Measurements from ENCODE around the gene AGPAT3. TPM values are rescaled to one million over a fixed set of nuclear protein-coding genes. Genes with fewer than 3 reads are reported as not detected.
"Not testable (repeated sequence)": the region's sequence is repeated elsewhere in the genome, so short reads cannot be mapped to it uniquely, and the experiment has no call there.

Gene AGPAT3
- polyA plus RNA-seq, 1 donor, result 70.7 TPM

DNA sequence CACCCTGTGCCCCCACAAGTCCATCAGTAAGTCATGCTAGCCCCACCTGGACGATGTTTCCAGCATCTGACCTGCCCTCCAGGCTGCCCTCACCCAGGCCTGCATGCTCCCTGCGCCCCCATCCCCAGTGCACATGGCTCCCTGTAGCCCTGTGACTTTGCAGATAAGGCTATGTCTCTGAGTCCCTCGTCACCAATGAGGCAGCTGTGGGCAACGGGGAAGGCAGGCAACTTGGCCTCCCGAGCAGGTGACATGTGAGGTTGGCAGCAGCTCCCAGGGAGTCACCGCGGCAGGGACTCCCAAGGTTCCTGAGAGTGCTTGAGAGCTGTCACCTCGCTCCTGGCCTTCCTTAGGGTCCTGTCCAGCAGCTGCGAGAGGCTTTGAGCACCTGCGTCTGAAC lies 32.4 kb upstream of the AGPAT3 start:
- no peak for DNase-seq

DNA sequence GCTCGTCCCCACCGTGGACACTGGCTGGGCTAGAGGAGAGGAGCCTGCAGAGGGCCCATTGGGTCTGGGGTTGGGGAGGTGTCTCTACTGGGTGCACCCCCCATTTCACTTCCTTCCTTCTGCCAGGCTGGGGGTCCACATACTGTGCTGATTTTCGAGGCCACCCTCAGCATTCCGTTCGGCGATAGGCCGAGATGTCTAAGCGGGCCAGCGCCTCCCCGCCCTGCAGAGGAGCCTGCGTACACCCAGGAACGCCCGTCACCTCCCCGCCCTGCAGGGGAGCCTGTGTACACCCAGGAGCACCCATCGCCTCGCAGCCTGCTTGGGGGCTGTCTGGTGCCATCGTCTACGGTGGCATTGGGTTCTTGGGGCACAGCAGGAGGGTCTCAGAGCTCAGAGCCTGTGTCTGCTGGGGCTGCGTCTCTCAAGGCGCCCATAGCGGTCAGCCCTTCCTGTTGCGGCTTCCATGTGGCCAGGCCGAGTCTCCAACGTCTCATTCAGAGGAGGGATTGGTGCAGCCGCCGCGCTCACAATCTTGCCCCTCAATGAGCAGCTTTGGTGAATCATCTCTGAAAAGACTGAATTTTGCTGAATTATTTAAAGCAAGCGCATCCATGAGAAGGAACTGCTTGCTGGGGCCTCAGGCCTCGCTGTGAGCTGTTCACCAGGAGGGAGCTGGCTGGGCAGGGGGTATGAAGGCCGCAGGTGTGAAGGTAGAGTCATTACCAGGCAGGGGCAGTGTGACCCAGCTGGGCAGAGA lies 30.7 kb upstream of the AGPAT3 start:
- DNase-seq, result no peak

DNA sequence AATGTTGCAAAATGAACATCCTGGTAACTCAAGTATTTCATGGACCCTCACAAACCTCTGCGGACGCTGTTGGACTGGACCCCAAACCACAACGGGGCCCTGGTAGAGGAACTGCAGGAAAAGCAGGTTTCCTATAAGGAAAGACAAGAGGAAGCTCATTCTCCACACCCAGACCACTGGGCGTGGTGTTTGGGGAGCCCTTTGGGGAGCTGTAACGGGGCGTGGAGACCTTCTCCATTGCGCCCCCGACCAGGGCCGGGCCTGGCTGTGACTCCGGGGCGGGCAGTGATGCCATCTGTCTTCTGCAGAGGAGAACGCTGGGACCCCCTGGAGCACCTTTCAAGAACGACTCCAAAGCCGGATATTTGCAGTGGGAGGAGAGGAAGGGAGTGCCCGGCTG lies 30.0 kb upstream of the AGPAT3 start:
- DNase-seq, result no peak

DNA sequence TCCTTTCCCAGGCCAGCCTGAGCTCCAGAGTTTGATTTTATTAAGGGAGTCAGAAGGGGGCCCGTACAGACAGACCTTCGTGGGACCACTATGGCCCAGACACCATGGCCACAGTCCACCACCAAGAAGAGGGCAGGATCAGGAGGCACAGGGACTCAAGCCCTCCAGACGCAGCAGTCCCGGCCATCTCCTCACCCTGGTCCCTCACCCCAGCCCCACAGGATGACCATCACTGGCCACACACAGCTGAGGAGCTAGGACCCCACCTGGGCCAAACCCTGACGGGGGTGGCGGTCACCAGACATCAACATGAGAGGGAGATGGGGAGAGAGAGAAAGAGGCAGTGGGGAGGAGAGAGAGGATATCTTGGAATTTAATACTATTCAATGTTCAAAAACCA lies 29.2 kb upstream of the AGPAT3 start:
- DNase-seq, result no peak

DNA sequence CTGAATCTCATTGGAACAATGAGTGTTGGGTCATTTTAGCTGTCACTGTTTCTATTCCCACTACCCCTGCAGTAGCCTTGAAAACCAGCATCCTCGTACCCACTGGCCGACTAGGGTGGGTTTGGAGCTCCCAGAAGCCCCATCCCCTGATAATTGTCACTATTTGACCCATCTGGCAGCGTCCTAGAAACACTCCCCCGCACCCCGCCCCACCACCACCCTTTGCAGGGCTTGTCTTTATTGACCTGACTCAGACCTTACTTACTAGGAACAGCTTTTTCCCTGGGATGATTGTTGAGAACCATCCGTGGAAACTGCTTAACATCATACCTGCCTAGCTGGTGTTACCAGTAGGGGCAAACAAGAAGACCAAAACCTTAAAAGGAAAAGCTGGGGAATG lies 28.4 kb upstream of the AGPAT3 start:
- no peak for DNase-seq

- no peak for DNase-seq
Measured at GRCh38 chr21:43840259-43840658, 24.8 kb upstream of the AGPAT3 start.

- DNase-seq, result no peak
Measured at GRCh38 chr21:43842742-43843141, 22.3 kb upstream of the AGPAT3 start.

DNA sequence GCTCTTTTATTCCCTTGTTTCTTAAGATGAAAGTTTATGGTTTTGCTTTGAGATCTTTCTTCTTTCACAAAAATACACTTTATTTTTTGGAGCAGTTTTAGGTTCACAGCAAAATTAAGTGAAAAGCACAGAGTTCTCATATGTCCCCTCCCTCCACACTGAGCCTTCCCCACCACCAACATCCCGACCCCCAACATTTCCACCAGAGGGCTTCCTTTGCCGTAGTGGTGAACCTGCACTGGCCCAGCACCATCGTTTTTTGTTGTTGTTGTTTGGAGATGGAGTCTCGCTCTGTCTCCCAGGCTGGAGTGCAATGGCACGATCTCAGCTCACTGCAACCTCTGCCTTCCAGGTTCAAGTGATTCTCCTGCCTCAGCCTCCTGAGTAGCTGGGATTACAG lies 20.1 kb upstream of the AGPAT3 start:
- DNase-seq, result not testable (repeated sequence)

DNA sequence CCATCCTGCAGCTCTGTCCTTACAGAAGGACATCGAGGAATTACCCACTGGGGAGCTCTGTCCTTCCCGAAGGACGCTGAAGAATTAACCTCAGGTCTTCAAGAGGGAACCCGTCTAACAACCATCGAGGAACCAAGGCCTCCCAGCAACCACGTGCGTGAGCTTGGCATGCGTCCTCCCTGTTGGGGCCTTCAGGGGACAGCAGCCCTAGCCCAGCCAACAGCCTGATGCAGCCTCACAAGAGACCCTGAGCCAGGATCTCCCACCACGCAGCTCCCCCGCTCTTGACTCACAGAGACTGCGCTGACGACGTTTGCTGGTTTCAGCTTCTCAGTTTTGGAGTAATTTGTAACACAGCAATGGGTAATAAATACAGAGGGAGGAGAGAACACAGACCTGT lies 19.6 kb upstream of the AGPAT3 start:
- no peak for DNase-seq

DNA sequence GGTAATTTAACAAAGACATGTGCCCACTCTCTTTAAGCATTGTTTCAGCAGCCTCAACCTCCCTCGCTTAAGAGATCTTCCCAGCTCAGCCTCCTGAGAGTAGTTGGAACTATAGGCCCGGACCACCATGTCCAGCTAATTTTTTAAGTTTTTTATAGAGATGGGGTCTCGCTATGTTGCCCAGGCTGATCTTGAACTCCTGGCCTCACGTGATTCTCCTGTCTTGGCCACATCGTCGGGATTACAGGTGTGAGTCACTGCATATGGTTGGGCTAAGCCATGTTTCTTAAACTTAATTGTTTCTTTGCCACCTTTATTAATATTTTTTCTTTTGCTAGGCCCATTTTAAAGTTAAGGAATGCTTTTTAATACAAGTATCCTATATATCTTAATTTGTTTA lies 18.6 kb upstream of the AGPAT3 start:
- no peak for DNase-seq

DNA sequence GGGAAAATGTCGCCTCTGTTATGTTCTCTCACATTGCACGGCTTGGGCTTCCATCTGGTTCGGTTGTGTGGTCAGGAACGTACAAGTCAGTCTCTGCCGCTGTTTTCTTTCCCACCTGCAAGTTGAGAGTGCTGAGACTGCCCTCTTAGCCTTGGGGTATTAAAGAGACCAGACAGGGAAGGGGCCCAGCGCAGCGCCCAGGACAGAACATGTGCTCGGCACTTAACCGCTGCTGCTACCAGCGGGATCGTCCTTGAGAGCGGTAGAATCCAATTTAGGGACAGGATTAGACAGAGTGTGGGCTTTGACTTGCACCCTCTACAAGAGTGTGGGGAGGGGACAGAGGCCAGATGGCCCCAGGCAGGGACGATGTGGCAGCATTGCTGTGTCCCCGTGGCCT lies 17.7 kb upstream of the AGPAT3 start:
- no peak for DNase-seq

GRCh38 chr21:43848771-43849170 lies 16.3 kb upstream of the AGPAT3 start:
- no peak for DNase-seq

DNA sequence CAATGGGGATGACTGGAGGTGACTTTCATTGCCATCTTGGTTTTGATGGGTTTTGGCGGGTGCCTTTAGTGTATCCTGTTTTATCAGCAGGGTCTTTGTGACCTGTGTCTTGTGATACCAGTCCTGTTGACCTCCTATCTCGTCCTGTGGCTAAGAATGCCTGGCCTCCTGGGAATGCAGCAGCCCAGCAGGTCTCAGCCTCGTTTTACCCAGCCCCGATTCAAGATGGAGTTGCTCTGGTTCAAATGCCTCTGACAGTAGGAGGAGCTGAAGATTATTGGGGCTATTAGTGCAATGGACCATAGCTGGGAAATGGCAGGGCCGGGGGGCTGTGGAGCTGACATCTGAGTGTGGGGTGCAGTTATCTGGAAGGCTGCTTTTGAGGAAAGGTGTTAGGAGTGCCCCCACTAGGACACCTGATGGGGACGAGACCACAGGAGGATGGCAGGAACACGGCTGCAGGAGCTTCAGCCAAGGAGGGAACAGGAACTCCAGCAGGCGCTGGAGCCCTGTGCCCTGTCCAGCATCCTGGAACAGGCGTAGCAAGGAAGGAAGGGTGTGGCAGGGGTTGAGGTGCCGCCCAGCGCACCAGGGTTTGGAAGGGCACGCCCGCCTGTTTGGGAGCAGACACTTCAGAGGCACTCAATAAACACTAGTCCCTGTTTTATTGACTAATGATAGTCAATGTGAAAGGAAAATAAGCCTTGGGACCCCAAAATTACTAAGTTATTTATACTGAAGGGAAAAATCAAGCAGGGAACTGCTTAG lies 15.3 kb upstream of the AGPAT3 start:
- DNase-seq, result no peak

DNA sequence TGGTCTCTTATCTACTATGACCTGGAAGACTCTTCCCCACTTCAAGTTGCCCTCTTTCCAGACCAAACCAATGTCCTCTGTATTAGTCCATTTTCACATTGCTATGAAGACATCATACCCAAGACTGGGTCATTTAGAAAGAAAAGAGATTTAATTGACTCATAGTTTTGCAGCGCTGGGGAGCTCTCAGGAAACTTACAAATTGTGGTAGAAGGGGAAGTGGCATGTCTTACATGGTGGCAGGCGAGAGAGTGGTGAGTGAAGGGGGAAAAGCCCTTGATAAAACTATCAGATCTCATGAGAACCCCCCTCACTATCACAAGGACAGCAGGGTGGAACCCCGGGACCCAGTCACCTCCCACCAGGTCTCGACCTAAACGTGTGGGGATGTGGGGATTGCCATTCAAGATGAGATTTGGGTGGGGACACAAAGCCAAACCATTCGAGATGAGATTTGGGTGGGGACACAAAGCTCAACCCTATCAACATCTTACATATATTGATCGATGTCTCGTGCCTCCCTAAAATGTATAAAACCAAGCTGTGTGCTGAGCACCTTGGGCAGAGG lies 14.2 kb upstream of the AGPAT3 start:
- no peak for DNase-seq

DNA sequence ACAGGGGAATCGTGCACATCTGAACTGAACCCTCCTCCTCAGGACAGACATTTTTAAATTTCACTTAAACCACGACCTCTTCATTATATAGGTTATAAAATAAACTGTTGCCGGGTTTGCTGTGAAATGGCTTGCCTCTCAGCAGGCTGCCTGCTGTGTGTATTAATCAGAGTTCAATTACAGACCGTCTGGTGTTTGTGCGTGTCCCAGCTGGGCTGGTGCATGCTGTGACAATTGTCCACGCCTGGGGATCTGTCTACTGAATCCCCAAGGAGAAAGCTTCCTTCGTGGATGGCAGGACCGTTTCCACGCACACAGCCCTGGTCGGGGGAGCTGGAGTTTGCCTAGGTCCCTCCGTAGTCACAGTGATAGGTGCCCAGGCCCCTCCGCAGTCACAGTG lies 13.4 kb upstream of the AGPAT3 start:
- DNase-seq, result no peak

- no peak for DNase-seq
Measured at GRCh38 chr21:43853851-43854772, 10.9 kb upstream of the AGPAT3 start.

DNA sequence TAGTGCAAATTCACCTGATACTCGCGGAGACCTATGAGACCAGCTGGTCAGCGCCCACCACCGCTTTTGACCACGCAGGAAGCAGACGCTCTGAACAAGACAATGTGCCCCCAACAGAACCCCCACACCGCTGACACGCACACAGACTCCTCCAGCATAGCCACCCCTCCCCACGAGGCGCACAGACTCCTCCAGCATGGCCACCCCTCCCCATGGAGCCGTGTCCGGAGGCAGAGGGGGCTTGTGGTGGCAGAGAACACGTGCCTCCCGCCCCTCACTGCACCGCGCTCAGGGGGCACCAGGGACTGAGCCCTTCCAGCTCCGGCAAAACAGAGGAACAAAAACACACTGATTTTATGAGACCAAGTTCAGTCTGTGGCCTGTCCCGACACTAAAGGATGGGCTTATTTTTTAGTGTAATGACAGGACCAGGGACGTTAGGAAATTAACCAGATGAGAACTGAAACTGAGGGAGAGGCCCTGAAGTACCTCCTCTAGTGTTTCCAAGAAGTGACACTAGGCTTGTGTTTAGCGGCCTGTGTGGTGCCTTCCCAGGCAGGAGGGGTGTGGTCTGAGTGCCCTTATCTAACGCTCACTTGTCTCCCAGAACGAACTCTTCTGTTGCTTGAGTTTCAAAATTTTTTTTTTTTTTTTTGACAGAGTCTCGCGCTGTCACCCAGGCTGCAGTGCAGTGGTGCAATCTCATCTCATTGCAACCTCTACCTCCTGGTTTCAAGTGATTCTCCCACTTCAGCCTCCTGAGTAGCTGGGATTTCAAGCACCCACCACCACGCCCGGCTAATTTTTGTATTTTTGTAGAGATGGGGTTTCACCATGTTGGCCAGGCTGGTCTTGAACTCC lies 10.0 kb upstream of the AGPAT3 start:
- no peak for DNase-seq

- no peak for DNase-seq
Measured at GRCh38 chr21:43855955-43856354, 9.1 kb upstream of the AGPAT3 start.

DNA sequence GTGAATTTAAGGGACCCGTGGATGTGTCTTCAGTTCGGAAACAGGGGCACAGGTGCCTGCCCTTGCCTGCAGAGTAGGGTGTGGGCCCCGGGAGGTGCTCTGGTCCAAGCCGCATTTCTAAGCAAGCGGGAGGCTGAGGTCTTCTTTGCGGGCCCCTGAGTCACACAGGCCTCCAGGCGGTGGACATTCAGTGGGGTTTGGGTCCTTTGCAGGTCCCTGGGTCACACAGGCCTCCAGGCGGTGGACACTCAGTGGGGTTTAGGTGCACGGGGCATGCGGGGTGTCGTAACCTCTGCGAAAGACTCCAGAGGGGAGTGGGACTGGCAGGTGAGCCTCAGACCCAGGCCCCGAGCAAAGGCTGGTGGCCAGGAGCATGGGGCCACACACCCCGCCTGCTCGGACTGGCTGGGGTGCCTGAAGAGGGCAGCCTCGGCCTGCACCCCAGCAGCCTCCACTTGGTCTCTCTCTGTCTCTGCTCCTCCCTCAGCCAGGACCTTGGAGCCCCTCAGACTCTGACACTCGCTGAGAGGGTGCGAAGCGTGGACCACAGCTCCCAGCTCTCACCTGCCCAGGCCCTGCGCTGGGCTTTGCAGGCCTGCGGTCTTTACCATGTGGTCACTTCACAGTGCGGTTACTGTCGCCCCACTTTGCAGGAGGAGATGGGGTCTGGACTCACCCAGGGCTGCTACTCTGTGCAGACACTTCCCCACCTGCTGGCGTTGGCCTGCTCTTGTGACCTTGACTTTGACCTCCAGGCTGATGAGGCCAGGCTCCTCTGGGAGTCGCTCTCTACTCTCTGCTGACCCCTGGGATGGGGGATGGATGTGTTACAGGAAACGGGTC lies 6.0 kb upstream of the AGPAT3 start:
- no peak for DNase-seq

- no peak for DNase-seq
Measured at GRCh38 chr21:43859747-43860214, 5.2 kb upstream of the AGPAT3 start.
